ENCODE measurements around the gene LIN37.

The LIN37 gene

GRCh38 chr19:35719402-35720162 is 28.8 kb upstream of the LIN37 start:
- H3K9ac ChIP-seq, result peak overlapping the region; percentile 91; the same call in 1 of the 2 replicates
- no peak overlapping the region for H3K27ac ChIP-seq

GRCh38 chr19:35720163-35720524 is 28.2 kb upstream of the LIN37 start:
- Histone ChIP-seq H3K27ac (no peak overlapping the region), H3K36me3 (ENCODE audit: insufficient read depth) (no peaks in the 10 kb centered on the region; the same call in 1 of the 2 replicates), H3K4me1 (ENCODE audit: low read depth, poor library complexity, severe bottlenecking) (peaks cover 15% of the 10 kb centered on the region), H4K20me1 (ENCODE audit: insufficient read depth) (no peaks in the 10 kb centered on the region), H3K9ac (no peak overlapping the region), H2AFZ (ENCODE audit: low read depth) (no peak overlapping the region), H3K27me3 (ENCODE audit: insufficient read depth, low read depth) (no peaks in the 10 kb centered on the region), H3K4me2 (no peak overlapping the region), H3K4me3 (IDR thresholded peaks at IDR 0.05; ENCODE audit: insufficient read depth, low read depth, low read length) (no peak overlapping the region), H3K79me2 (ENCODE audit: insufficient read depth, low read depth) (peaks cover 21% of the 10 kb centered on the region)
- no peak for TF ChIP-seq CTCF (conservative IDR thresholded peaks at IDR 0.05; ENCODE audit: low read depth, low read length)

More at GRCh38 chr19:35719402-35720162, 28.8 kb upstream of the LIN37 start:
- H4K20me1 ChIP-seq (ENCODE audit: insufficient read depth), result no peaks in the 10 kb centered on the region
- no peaks in the 10 kb centered on the region; the same call in 1 of the 2 replicates for H3K27me3 ChIP-seq (ENCODE audit: insufficient read depth, low read depth)
- peaks cover 15% of the 10 kb centered on the region for H3K4me1 ChIP-seq (ENCODE audit: low read depth, poor library complexity, severe bottlenecking)
- no peaks in the 10 kb centered on the region; the same call in 1 of the 2 replicates for H3K36me3 ChIP-seq (ENCODE audit: insufficient read depth)
- peak overlapping the region; percentile 74 for H3K4me2 ChIP-seq
- no peak overlapping the region for H3K4me3 ChIP-seq (IDR thresholded peaks at IDR 0.05; ENCODE audit: insufficient read depth, low read depth, low read length)
- H2AFZ ChIP-seq (ENCODE audit: low read depth), result no peak overlapping the region
- TF ChIP-seq CTCF (conservative IDR thresholded peaks at IDR 0.05; ENCODE audit: low read depth, low read length), result no peak
- H3K79me2 ChIP-seq (ENCODE audit: insufficient read depth, low read depth), result peaks cover 21% of the 10 kb centered on the region

GRCh38 chr19:35720648-35721047 is 27.7 kb upstream of the LIN37 start:
- Histone ChIP-seq H4K20me1 (ENCODE audit: insufficient read depth) (no peaks in the 10 kb centered on the region), H3K9ac (no peak overlapping the region), H3K79me2 (ENCODE audit: insufficient read depth, low read depth) (peaks cover 21% of the 10 kb centered on the region), H3K4me2 (no peak overlapping the region), H3K27me3 (ENCODE audit: insufficient read depth, low read depth) (no peaks in the 10 kb centered on the region), H3K4me3 (IDR thresholded peaks at IDR 0.05; ENCODE audit: insufficient read depth, low read depth, low read length) (no peak overlapping the region), H3K27ac (no peak overlapping the region), H2AFZ (ENCODE audit: low read depth) (no peak overlapping the region), H3K4me1 (ENCODE audit: low read depth, poor library complexity, severe bottlenecking) (peaks cover 15% of the 10 kb centered on the region), H3K36me3 (ENCODE audit: insufficient read depth) (no peaks in the 10 kb centered on the region; the same call in 1 of the 2 replicates)
- TF ChIP-seq CTCF (conservative IDR thresholded peaks at IDR 0.05; ENCODE audit: low read depth, low read length), result no peak

GRCh38 chr19:35721374-35721773 is 27.0 kb upstream of the LIN37 start:
- no peak for TF ChIP-seq CTCF (conservative IDR thresholded peaks at IDR 0.05; ENCODE audit: low read depth, low read length)
- Histone ChIP-seq H3K9ac (no peak overlapping the region), H2AFZ (ENCODE audit: low read depth) (no peak overlapping the region), H3K79me2 (ENCODE audit: insufficient read depth, low read depth) (peaks cover 23% of the 10 kb centered on the region), H4K20me1 (ENCODE audit: insufficient read depth) (no peaks in the 10 kb centered on the region), H3K36me3 (ENCODE audit: insufficient read depth) (no peaks in the 10 kb centered on the region; the same call in 1 of the 2 replicates), H3K4me2 (no peak overlapping the region), H3K4me1 (ENCODE audit: low read depth, poor library complexity, severe bottlenecking) (peaks cover 10% of the 10 kb centered on the region), H3K4me3 (IDR thresholded peaks at IDR 0.05; ENCODE audit: insufficient read depth, low read depth, low read length) (no peak overlapping the region), H3K27ac (no peak overlapping the region), H3K27me3 (ENCODE audit: insufficient read depth, low read depth) (no peaks in the 10 kb centered on the region)

All from KMS-11 (cell line).